WTC11 (cell line): Measurements from ENCODE around the gene GRWD1. TPM values are rescaled to one million over a fixed set of nuclear protein-coding genes. Genes with fewer than 3 reads are reported as not detected.

Source experiments
- ATAC-seq: fragments of 200-7000 bp; cut with Tn5 transposase; 2 replicates; pipeline ENCODE4 v1.10.0; 2021; ENCODE audit warnings: mild to moderate bottlenecking, moderate library complexity
- CTCF ChIA-PET: fragments of 300-600 bp; sonication (Branson Sonifier 250); formaldehyde crosslinking; loops from one replicate; lab custom pipeline; 2021; ENCODE audit warnings: antibody characterized with exemption; lab: Charles Lee
- POLR2A ChIA-PET: fragments of 350-600 bp; sonication (Branson Sonifier 250); formaldehyde crosslinking; loops from one replicate; lab custom pipeline; 2021; ENCODE audit warnings: antibody characterized with exemption; lab: Charles Lee
- DNase-seq: peaks from one replicate; pipeline ENCODE4 v3.0.0; 2021; ENCODE audit warnings: low spot score
- H3K27ac Mint-ChIP-seq: 2 replicates; pipeline ENCODE4 v1.8.0; 2021; ENCODE audit warnings: mixed read lengths
- H3K27me3 Mint-ChIP-seq: 2 replicates; pipeline ENCODE4 v1.8.0; 2021; ENCODE audit warnings: low read depth, mild to moderate bottlenecking, moderate library complexity, mixed read lengths
- H3K36me3 Mint-ChIP-seq: 2 replicates; pipeline ENCODE4 v1.8.0; 2021; ENCODE audit warnings: mixed read lengths
- H3K4me1 Mint-ChIP-seq: 2 replicates; pipeline ENCODE4 v1.8.0; 2022; ENCODE audit warnings: mixed read lengths
- H3K4me3 Mint-ChIP-seq: 2 replicates; pipeline ENCODE4 v1.8.0; 2021; ENCODE audit warnings: mild to moderate bottlenecking, moderate library complexity, mixed read lengths
- H3K9me3 Mint-ChIP-seq: 2 replicates; pipeline ENCODE4 v1.8.0; 2021; ENCODE audit warnings: mixed read lengths
- ATF1 ChIP-seq: sonication (generic); formaldehyde crosslinking; IDR thresholded peaks from 2 replicates; pipeline ENCODE4 v1.8.1; 2023; ENCODE audit warnings: mild to moderate bottlenecking, moderate library complexity, missing genetic modification reagents
- E2F1 ChIP-seq: sonication (generic); formaldehyde crosslinking; IDR thresholded peaks from 2 replicates; pipeline ENCODE4 v1.8.0; 2022; ENCODE audit warnings: mild to moderate bottlenecking, missing genetic modification reagents
- FOXK1 ChIP-seq: sonication (generic); formaldehyde crosslinking; IDR thresholded peaks from 2 replicates; pipeline ENCODE4 v1.8.0; 2022; ENCODE audit warnings: mild to moderate bottlenecking, moderate library complexity, missing genetic modification reagents
- GABPB1 ChIP-seq: sonication (generic); formaldehyde crosslinking; IDR thresholded peaks from 2 replicates; pipeline ENCODE4 v1.8.1; 2023; ENCODE audit warnings: mild to moderate bottlenecking, missing genetic modification reagents
- GRHL2 ChIP-seq: fragments of 250-450 bp; sonication (Bioruptor Pico); IDR thresholded peaks from 2 replicates; pipeline ENCODE4 v1.8.0; 2022; ENCODE audit warnings: mild to moderate bottlenecking, moderate library complexity; ENCODE audit not compliant: insufficient replicate concordance, severe bottlenecking
- MXD4 ChIP-seq: fragments of 250-450 bp; sonication (Bioruptor Pico); IDR thresholded peaks from 2 replicates; pipeline ENCODE4 v1.8.0; 2021; ENCODE audit warnings: mild to moderate bottlenecking, moderate library complexity, borderline replicate concordance
- NR1H2 ChIP-seq: sonication (generic); formaldehyde crosslinking; IDR thresholded peaks from 2 replicates; pipeline ENCODE4 v1.9.0; 2021; ENCODE audit warnings: mild to moderate bottlenecking, moderate library complexity, missing genetic modification reagents
- OVOL2 ChIP-seq: fragments of 250-450 bp; sonication (Bioruptor Pico); IDR thresholded peaks from 2 replicates; pipeline ENCODE4 v1.9.0; 2021; ENCODE audit warnings: mild to moderate bottlenecking, borderline replicate concordance
- RELA ChIP-seq: sonication (generic); formaldehyde crosslinking; IDR thresholded peaks from 2 replicates; pipeline ENCODE4 v1.8.1; 2022; ENCODE audit warnings: missing genetic modification reagents, mild to moderate bottlenecking, borderline replicate concordance
- RORB ChIP-seq: fragments of 250-450 bp; sonication (Bioruptor Pico); IDR thresholded peaks from 2 replicates; pipeline ENCODE4 v1.9.0; 2021; ENCODE audit warnings: mild to moderate bottlenecking
- USF2 ChIP-seq: sonication (generic); formaldehyde crosslinking; IDR thresholded peaks from 2 replicates; pipeline ENCODE4 v1.8.1; 2023; ENCODE audit warnings: mild to moderate bottlenecking, missing genetic modification reagents, moderate library complexity
- ZBTB21 ChIP-seq: sonication (generic); formaldehyde crosslinking; IDR thresholded peaks from 2 replicates; pipeline ENCODE4 v1.8.1; 2023; ENCODE audit warnings: mild to moderate bottlenecking, missing genetic modification reagents, borderline replicate concordance
- ZBTB43 ChIP-seq: sonication (generic); formaldehyde crosslinking; IDR thresholded peaks from 2 replicates; pipeline ENCODE4 v1.8.1; 2023; ENCODE audit warnings: mild to moderate bottlenecking, missing genetic modification reagents
- ZNF121 ChIP-seq: sonication (generic); formaldehyde crosslinking; IDR thresholded peaks from 2 replicates; pipeline ENCODE4 v1.8.0; 2023; ENCODE audit warnings: missing genetic modification reagents
- ZNF317 ChIP-seq: sonication (generic); formaldehyde crosslinking; IDR thresholded peaks from 2 replicates; pipeline ENCODE4 v1.8.1; 2023; ENCODE audit warnings: low read depth, mild to moderate bottlenecking, moderate library complexity, missing genetic modification reagents, borderline replicate concordance
- ZNF425 ChIP-seq: fragments of 250-450 bp; sonication (Bioruptor Pico); conservative IDR thresholded peaks from 2 replicates; pipeline ENCODE4 v1.9.0; 2021; ENCODE audit warnings: mild to moderate bottlenecking
- ZNF532 ChIP-seq: fragments of 250-450 bp; sonication (Bioruptor Pico); IDR thresholded peaks from 2 replicates; pipeline ENCODE4 v1.9.0; 2021; ENCODE audit warnings: mild to moderate bottlenecking, borderline replicate concordance
- total RNA-seq: library from RNA; stranded (reverse); gene quantifications from 3 replicates; pipeline ENCODE4 v1.2.3, GENCODE V29; 2021

Gene GRWD1
- total RNA-seq, 1 experiment from 2014 or later, result 67.2 TPM

GRCh38 chr19:48455908-48456562 lies 10.3 kb downstream of the GRWD1 start:
- Mint-ChIP-seq H3K4me3 (no peak overlapping the region), H3K9me3 (no peaks in the 10 kb centered on the region), H3K27me3 (no peaks in the 10 kb centered on the region), H3K4me1 (no peaks in the 10 kb centered on the region), H3K36me3 (peaks cover 37% of the 10 kb centered on the region), H3K27ac (no peak overlapping the region)
- CTCF ChIA-PET, result interaction anchor here (1.0 kb wide), 1 partner anchor 65 kb away, joined by 3 read pairs; the partner anchor contains the start of gene KDELR1
- TF ChIP-seq ATF1 (CRISPR knock-in tag) (no peak), ZBTB21 (no peak), FOXK1 (CRISPR knock-in tag) (no peak), RELA (CRISPR knock-in tag) (no peak), ZNF121 (no peak), ZBTB43 (CRISPR knock-in tag) (no peak), GABPB1 (CRISPR knock-in tag) (no peak), GRHL2 (no peak), OVOL2 (CRISPR knock-in tag) (no peak), USF2 (no peak), MXD4 (CRISPR knock-in tag) (no peak), NR1H2 (CRISPR knock-in tag) (no peak), RORB (CRISPR knock-in tag) (no peak), ZNF425 (CRISPR knock-in tag) (no peak), ZNF532 (CRISPR knock-in tag) (no peak), ZNF317 (CRISPR knock-in tag) (no peak)
- no peak for ATAC-seq
- POLR2A ChIA-PET, result no interaction called here
- DNase-seq, result no peak

- Mint-ChIP-seq H3K27ac (no peak overlapping the region), H3K36me3 (peaks cover 30% of the 10 kb centered on the region), H3K4me3 (no peak overlapping the region), H3K9me3 (no peaks in the 10 kb centered on the region), H3K27me3 (no peaks in the 10 kb centered on the region), H3K4me1 (no peaks in the 10 kb centered on the region)
- POLR2A ChIA-PET, result interaction anchor here (0.7 kb wide), 2 partner anchors 11 to 128 kb away, joined by 4 to 5 read pairs; partner anchors contain the start of gene GRWD1
- CTCF ChIA-PET, result no interaction called here
- no peak for ATAC-seq
- TF ChIP-seq ZNF121 (peak; percentile 64), E2F1 (CRISPR knock-in tag) (no peak)
- no peak for DNase-seq
Measured at GRCh38 chr19:48456864-48457263, 11.1 kb downstream of the GRWD1 start.
